Activated CD4-positive, alpha-beta T cell treated with anti-CD3 and anti-CD28 coated beads, Interleukin-2, amount 50 U/mL, for 1 hour (primary cell): ENCODE measurements around the gene EGFR.

Source experiments
- DNase-seq: peaks from one replicate; pipeline ENCODE4 v3.0.0-alpha.2; 2020

EGFR gene

GRCh38 chr7:55018361-55019190 is at the start of gene EGFR:
Gene EGFR (plus strand): TSS chr7:55019017. CDS start chr7:55019278, 261 bp downstream.
- no peak for DNase-seq

GRCh38 chr7:54969208-54969967 is 49.4 kb upstream of the EGFR start:
- no peak for DNase-seq

DNA sequence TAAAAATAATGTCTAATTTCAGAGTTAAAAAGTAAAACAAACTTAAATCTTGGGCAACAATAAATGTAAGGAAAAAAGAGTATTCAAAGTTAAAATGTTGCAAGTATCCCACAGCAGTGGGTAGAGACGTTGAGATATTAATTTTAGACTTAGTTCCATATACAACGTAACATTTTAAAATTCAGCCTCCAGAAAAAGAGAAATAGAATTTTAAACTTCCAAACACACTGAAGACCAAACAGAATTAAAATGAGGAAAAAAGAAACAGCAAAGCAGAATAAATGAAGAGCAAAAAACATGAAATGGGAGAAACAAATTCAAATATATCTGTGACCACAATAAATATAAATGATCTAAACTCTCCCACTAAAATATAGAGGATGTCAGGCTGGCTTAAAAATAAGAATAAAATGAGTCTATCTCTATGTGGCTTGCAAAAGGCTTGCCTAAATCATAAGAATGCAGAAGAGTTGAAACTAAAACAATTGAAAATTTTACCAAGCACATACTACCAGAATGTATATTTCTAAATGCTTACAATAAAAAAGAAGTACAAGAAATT is 46.0 kb upstream of the EGFR start:
- DNase-seq: no peak

- no peak for DNase-seq
Observed at GRCh38 chr7:54978364-54979116, 40.3 kb upstream of the EGFR start.

- no peak for DNase-seq
Observed at GRCh38 chr7:54980521-54980920, 38.3 kb upstream of the EGFR start.

DNA sequence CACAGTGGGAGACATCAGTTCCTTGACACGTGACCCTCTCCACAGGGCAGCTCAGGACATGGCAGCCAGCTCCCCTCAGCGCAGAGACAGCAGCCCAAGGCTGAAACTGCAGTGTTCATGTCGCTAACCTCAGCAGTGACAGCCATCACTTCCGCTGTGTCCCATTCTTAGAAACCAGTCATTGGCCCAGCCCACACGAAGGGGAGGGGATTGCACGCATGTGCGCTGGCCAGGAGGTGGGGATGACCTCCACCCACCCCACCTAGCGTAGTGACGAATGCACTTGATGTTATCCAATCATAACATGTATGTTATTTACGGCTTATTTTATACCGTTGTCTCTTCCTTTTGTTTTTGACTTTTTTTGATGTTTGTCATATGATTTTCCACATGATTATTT is 36.9 kb upstream of the EGFR start:
- no peak for DNase-seq

GRCh38 chr7:54985426-54986330 is 33.1 kb upstream of the EGFR start:
- no peak for DNase-seq

GRCh38 chr7:54986716-54987115 is 32.1 kb upstream of the EGFR start:
- DNase-seq: no peak

GRCh38 chr7:54987772-54988171 is 31.0 kb upstream of the EGFR start:
- DNase-seq: no peak

DNA sequence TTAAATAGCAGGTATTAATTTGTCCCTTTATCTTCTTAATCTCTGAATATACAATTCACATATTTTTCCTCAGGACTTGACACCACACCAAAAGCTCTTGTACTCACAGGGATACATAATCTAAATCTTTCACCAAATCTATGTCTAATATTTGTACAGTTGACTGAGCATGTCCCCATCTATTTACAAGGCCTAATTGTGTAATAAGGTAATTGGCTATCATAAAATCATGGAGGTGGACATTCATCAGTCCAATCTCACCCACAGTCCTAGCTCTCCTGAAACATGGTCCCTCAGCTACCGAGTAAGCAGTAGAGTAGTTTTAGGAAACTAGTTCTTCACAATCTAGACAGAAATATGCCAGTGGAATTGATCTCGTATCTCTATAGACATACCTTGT is 30.3 kb upstream of the EGFR start:
- DNase-seq: no peak

DNA sequence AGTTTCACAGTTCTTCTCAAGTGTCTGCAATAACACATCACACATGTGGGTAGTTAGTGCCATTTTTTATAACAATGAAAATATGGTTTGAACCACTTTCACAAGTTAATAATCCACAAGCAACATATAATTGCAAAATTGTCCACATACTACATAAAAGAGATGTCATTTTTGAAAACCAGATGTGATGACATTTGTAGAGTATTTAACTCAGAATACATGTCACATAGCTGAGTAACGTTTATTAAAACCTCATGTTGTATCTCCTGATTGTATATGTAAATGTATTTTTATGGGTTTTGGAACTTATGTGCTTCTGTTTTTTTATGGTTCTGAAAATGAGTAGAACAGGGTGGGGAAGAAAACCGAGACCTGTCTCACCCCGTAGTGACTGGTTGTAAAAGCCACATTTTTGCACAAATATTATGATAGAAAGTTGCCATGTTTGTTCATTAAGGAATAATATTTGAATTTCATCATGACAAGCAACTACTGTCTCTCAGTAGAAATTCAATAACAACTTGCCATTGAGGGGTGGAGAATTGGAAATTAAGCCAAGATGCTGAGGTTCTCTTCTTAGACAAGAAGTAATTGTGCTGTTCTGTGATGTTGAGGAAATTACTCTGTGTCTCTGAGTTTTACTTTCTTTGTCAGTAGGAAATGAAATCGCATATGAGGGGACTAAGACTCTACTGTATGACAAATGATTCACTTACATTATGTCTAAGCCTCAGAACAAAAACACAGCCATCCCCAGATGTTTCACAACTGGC is 29.2 kb upstream of the EGFR start:
- no peak for DNase-seq

GRCh38 chr7:54991341-54991740 is 27.5 kb upstream of the EGFR start:
- no peak for DNase-seq

- DNase-seq: no peak
Observed at GRCh38 chr7:54992871-54993475, 25.8 kb upstream of the EGFR start.

DNA sequence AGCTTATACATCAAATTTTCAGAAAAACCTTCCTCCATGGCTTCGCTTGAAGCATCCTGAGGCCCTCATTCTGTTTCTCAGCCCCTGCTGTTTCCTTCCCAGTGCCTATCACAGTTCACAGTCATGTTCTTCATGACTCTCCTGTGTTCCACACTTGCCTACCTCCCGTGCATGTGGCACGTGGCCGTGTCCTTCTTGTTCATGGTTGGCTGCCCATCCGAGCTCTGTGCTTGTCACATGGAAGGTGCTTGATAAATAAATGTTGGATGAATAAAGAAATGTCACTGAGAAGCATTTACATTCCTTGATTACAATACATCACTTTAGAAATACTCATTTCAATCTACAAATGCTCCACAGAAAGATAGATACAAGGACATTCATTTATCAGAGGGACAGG is 23.7 kb upstream of the EGFR start:
- DNase-seq: no peak

DNA sequence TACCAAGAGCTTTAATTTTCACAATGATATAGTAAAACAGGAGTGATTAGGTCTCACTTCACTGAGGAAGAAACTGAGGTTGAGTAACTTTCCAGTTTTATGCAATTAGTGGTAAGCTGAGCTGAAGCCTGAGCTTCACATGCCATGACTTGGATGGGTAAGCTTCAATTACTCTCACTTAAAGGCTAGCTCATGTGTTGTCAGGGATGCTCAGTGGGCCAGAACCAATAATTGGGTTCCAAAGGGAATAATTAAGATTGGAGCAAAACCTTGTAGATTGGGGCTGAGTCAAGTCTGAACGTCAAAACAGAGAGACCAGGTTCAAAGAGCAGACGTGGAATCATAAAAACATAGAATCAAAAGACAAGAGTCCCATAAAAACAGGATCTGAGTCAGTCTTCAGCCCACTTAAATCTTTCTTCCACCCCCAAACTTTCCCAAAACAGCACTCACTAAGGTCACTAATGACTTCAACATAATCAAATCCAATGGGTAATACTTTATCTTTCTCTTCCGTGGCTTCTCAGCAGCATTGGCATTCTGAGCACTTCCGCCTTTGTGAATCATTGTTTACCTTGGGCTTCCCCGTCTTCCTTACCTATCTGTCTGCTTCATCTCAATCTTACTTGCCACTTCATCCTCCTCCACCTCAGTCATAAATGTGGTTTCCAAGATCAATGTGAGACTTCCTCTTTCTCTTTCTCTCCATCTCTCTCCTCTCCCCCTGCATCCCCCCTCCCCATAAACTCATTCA is 23.0 kb upstream of the EGFR start:
- no peak for DNase-seq

- no peak for DNase-seq
Observed at GRCh38 chr7:54996391-54996790, 22.4 kb upstream of the EGFR start.

DNA sequence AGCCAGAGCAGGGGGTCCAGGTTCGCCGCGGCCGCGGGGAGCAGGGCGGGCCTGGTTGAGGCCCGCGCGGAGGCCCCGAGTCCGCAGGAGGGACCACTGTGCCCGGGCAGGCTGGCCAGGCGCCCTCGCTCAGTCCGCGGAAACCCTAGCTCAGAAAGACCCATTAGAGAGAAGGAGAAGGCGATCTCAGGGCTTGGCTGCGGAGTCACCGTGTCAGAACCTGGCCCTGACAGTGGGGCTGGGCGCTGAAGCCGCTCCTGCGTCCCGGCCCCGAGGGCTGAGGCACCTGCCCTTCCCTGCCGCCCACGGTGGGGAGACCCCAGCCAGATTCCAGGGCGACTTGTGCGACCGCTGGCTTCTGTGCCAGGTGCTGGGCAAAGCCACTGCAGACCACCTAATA is 14.2 kb upstream of the EGFR start:
- no peak for DNase-seq

- no peak for DNase-seq
Observed at GRCh38 chr7:55005241-55005851, 13.5 kb upstream of the EGFR start.

DNA sequence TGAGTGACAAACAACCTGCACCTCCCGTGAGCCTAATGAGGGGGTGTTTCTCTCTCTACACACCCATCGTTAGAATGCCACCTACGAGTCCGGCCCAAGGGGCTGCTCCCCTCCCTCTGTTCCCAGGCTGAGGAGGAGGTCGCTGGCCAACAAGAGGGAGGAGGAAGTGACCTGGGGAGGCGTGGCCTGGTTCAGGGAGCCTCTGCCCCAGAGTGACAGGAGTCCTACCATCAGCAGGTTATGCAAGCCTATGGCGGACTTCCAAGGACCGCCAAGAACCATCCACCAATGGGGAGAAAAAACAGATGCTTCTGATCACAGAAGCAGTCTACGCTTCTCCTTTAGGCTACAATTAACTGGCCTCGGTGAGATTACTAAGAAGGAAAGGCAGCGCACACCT is 12.3 kb upstream of the EGFR start:
- DNase-seq: no peak

DNA sequence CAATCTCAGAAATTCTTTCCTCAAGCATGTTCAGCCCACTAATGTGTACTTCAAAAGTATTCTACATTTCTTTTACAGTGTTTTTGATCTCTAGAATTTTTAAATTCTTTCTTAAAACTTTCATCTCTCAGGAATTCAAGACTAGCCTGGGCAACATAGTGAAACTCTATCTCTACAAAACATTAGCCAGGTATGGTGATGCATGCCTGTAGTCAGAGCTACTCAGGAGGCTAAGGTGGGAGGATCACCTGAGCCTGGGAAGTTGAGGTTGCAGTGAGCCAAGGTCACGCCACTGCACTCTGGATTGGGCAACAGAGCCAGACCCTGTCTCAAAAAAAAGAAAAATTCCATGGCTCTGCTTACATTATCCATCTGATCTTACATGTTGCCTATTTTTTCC is 5.0 kb upstream of the EGFR start:
- DNase-seq: no peak
